Hematopoietic multipotent progenitor cell treated with erythropoietin and hydrocortisone succinate and interleukin-3 and kit ligand, for 8 days (in vitro differentiated cells): ENCODE data around the gene LSM4.
A peak's percentile ranks its signal among the peaks of the same experiment; 100 is the strongest.
"Not testable (repeated sequence)": the region's sequence is repeated elsewhere in the genome, so short reads cannot be mapped to it uniquely, and the experiment has no call there.

Experiments
- DNase-seq: peaks from one replicate; pipeline ENCODE4 v3.0.0-alpha.2; 2015

Gene LSM4

DNA sequence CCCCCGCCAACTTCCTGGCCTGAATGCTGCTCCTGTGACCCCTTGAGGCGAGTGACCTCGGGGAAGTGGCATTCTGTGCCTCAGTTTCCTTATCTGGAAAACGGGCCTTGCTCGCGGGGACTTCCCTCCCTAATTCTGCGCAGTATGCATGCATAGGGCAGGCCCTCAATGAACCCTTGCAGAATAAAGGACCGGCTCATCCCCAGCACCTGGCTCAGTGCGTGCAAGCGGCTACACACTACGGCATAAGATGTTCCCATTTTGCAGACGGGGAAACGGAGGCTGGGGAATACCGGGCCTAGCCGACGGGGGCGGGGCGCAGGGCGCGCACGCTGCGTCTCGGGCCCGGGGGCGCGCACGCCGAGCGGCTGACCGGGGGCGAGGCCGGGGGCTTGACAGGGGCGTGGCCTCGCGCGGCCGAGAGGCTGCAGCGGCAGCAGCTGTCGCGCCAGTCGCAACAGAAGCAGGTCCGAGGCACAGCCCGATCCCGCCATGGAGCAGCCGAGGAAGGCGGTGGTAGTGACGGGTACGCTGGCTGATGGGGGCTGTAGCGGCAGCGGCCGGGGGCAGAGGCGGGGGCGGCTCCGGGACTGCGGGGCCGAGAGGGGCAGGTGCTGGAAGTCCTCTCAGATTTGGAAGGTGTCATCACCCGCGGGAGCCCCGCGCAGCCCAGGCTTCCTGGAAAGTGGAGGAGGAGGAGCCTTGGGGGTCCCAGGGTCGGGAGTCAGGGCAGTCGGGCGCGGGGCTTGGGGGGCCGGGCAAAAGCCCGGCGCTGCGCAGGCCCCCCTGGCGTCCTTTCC lies 17.5 kb upstream of the LSM4 start, which contains the start of gene PGPEP1:
Gene PGPEP1 (plus strand): TSS at position 409 of the 800 bp plus-strand sequence. CDS start 84 bp downstream, at position 493.
- peak; percentile 64 for DNase-seq

DNA sequence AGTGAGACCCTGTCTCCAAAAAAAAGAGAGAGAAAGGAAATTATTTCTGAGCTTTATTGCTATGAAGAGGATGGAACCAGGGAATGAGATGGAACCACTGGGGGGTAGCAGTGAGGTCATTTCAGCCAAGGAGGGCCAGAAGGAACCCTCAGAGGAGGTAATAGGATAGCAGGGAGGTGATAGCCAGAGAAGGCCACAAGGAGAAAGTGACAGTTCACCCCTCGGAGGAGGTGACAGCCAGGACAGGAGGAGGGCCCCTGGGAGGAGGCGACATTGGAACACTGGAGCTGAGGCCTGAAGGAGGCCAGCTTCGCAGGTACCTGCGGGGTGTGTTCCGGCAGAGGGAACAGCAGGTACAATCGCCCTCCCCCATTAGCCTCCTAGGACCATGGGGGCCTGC lies 16.8 kb upstream of the LSM4 start:
- peak; percentile 67 for DNase-seq

DNA sequence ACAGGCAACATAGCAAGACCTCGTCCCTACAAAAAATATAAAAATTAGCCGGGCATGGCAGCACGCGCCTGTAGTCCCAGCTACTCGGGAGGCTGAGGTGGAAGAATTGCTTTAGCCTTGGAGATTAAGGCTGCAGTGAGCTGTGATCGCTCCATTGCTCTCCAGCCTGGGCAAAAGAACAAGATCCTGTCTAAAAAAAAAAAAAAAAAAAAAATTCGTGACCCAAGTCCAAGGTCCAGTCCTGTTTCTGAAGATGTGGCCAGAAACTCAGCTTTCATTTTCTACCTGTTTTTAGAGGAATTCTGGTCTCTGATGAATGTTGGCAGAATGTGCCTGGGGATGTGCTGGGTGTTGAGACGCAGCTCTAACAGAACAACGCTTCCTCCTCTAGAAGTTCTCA lies 15.7 kb upstream of the LSM4 start:
- DNase-seq = no peak

DNA sequence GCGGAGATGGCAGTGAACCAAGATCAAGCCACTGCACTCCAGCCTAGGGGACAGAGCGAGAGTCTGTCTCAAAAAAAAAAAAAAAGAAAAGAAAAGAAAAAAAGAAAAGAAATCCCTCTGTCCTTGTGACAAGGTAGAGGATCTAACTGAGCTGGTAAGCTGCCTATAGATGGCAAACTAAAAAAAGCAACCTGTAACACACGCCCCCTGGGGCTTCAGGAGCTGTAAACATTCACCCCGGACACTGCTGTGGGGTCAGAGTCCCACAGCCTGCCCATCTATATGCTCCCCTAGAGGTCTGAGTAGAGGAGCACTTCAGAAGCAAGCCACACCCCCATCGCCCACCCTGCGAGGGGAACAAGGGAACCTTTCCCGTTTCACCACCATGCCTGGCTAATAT lies 13.2 kb upstream of the LSM4 start:
- DNase-seq = no peak

DNA sequence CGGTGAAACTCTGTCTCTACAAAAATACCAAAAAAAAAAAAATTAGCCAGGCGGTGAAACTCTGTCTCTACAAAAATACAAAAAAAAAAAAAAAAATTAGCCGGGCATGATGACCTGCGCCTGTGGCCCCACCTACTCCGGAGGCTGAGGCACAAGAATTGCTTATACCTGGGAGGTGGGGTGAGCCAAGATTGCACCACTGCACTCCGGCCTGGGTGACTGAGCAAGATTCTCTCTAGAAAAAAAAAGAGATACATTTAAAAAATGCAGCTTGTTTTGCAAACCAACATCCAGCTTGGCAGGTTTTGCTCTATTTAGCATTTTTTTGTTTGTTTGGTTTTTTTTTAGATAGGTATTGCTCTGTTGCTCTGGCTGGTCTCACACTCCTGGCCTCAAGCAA lies 10.8 kb upstream of the LSM4 start:
- DNase-seq = no peak

DNA sequence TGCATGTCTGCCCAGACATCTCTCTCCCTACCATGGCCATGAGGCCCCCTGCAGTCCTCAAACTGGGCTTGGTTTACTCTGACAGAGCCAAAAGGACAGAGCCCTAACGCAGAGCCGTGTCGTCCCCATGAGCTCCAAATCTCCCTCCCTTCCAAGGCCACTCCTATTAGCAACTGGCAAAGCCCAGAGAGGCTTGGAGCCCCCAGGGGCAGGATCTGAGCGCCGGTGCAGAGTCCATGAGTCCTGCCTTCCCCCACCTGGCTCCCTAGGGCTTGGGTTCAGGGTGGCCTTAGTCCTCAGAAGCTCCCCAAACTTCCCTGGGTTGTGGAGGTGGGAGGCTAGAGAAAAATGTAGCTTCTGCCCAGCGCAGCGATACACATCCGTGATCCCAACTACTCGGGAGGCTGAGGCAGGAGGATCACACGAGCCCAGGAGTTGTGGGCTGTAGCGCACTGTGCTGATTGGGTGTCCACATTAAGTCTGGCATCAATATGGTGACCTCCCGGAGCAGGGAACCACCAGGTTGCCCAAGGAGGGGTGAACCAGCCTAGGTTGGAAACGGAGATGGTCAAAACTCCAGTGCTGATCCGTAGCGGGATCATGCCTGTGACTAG lies 10.1 kb upstream of the LSM4 start:
- DNase-seq = no peak

DNA sequence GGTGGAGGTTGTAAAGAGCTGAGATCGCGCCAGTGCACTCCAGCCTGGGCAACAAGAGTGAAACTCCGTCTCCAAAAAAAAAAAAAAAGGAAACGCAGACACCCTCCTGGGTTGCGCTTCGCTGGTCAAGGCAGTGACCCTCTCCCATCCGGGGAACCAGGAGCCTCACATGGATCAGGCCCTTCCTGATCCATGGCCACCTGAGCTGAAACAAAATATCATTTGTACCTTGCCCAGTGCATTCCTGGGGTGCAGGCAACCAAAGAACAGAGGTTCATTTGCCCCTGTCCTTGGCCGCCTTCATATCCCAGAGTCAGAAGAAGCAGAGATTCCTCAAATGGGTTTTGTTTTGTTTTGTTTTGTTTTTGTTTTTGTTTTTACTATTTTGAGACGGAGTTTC lies 8.0 kb upstream of the LSM4 start:
- DNase-seq = no peak

DNA sequence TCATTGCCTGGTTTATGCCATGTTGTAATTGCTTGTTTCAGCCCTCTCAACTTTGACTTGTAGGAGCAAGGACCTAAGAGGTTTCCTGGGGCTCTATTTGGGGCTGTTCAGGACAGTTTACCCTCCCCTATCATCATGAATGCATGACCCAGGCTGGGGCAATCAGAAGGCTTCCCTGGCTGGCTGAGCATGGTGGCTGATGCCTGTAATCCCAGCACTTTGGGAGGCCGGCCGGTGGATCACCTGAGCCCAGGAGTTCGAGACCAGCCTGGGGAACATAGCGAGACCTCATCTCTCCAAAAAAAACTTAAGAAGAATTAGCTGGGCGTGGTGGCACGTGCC lies 6.1 kb upstream of the LSM4 start:
- no peak for DNase-seq

DNA sequence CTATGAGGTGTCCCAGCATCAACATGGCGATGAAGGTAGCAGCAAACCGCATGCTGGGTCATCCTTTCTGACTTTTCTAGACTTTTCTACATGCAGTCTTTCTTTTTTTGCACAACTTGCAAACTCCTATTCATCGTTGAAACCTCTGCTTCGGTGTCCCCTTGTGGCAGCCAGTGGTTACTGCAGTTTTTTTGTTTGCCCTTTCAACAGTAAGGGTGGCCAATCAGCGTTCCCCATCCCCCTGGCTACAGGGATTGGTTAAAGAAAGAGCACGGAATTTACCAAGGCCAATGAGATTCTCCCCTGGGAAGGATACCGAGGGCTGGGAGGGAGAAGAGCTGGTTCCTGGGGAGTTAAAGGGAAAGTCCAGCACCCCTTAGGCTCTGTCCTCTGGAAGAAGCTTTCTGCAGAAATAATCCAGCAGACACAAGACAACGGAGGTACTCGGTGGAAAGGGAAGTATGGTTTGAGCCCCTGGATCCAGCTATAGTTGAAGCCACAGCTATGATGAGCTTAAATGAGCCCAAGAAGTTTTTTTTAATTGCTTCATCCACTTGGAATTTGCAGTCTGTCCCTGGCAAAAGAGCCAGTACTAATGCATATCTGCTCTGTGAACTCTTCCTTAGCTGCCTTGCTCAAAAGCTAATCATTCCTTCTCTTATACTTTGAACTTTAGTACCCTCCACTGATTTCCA lies 5.6 kb upstream of the LSM4 start:
- peak; percentile 97 for DNase-seq

DNA sequence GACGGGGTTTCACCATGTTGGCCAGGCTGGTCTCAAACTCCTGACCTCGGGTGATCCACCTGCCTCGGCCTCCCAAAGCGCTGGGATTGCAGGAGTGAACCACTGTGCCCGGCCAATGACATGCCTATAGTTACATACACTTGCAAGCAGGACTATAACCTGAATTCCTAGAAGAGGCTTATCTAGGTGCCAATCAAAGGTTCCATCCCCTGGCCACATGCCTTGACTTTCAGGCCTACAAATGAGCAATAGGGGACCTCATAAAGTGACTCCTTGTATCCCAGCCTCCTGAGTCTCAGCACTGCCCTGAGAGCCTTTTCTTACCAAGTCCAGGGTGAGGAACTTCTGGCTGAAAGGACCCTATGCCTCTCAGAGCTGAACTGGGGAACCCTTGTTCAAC lies 3.9 kb upstream of the LSM4 start:
- DNase-seq = no peak

DNA sequence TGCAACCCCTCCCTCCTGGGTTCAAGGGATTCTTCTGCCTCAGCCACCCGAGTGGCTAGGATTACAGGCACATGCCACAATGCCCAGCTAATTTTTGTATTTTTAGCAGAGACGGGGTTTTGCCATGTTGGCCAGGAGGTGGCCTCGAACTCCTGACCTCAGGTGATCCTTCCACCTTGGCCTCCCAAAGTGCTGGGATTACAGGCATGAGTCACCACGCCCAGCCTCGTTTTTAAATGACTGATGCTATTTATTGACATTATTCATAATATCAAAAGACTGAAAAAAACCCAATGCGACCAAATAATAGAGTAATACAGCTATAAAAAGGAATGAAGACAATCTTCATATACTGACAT lies 1.5 kb upstream of the LSM4 start:
- not testable (repeated sequence) for DNase-seq

DNA sequence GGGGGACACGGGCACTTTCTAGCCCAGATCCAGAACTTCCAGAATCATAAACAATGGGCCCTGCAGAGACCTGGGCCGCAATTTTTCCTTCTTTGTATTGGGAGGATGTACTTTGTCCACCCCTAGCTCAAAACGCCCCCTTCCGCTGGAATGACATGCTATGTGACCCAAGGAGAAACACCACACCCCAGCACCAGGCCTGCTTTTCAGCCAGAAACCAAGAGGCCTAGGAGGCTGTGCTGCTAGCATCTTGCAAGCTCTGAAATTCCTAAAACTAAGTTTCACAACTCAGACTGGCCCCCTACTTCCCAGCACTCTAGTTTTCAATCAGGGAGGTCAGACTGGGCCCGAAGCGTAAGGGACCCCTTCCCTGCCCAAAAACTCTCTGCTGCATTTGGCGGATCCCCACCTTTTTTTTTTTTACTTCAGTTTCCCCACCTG lies 538 bp downstream of the LSM4 start:
- peak; percentile 85 for DNase-seq

DNA sequence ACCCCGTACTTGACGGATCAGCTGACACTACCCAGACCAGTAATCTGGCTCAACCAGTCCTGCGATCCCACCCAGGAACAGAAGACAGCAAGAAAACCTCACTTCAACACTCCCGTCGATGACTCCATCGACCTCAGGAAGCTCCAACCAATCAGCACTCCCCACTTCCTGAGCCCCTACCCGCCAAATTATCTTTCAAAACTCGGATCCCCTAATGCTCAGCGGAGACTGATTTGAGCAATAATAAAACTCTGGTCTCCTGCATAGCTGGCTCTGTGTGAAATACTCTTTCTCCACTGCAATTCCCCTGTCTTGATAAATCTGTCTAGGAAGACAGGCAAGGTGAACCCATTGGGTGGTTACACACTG lies 1.2 kb downstream of the LSM4 start:
- peak; percentile 77 for DNase-seq

DNA sequence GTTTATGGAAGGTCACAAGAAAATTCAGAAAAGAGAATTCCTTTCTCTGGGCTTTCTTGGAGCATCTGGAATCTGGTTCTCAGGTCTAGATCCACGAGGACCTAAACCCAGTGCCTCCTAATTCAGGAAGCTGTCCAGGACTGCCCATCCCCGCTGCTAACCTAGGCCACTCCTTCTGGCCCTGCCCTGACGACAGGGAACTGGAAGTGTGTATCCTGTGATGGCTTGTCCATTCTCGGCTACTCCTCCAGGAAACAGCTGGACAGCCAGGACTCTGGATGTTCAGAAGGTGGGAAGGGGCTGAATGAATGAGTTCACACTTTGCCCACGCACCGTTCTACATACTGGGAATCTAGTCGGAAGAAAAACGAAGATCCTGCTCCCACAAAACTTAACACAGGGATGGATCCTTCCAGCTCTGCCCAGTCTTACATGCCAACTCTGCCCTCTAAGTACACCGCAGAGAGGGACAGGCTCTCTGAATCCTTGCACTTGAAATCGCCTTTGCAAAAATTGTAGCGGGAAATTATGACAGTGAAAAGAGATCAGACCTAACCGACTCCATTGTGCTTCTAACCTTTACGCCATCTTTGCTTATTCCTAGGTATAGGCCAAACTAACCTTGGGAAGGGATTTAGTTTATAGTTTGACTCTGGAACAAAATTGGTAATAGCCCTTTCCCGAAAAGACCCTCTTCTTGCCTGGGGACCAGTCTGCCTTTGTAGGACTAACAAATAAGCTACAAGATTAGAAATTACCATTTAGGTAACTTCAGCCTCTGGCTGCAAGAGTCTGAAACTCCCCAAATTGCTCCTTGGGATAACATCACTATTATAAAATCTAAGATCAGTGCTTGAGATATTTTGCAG lies 1.8 kb downstream of the LSM4 start:
- DNase-seq = no peak

DNA sequence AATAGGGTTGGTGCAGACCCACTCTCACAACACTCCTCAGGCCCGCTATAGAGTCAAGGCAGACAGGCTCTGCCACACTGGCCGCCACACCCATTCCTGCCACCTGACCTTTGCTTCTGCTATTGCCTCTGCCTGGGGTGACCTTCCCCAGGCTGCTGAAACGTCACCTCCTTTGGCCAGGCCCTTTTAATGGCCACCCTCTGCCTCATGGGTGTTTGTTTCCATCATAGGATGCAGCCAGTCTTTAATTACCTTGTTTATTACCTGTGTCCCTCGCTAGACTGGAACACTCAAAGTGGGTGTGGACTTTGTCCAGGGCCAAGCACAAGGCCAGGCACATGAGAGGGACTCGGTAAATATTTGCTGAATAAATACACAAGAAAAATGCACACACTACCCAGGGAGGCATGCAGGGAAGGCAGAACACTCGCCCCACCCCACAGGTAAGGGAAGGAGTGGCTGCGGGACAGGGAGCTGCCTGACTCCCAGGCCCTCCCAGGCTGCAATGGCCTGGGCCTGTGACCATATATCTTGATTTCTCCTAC lies 3.2 kb downstream of the LSM4 start:
- no peak for DNase-seq

DNA sequence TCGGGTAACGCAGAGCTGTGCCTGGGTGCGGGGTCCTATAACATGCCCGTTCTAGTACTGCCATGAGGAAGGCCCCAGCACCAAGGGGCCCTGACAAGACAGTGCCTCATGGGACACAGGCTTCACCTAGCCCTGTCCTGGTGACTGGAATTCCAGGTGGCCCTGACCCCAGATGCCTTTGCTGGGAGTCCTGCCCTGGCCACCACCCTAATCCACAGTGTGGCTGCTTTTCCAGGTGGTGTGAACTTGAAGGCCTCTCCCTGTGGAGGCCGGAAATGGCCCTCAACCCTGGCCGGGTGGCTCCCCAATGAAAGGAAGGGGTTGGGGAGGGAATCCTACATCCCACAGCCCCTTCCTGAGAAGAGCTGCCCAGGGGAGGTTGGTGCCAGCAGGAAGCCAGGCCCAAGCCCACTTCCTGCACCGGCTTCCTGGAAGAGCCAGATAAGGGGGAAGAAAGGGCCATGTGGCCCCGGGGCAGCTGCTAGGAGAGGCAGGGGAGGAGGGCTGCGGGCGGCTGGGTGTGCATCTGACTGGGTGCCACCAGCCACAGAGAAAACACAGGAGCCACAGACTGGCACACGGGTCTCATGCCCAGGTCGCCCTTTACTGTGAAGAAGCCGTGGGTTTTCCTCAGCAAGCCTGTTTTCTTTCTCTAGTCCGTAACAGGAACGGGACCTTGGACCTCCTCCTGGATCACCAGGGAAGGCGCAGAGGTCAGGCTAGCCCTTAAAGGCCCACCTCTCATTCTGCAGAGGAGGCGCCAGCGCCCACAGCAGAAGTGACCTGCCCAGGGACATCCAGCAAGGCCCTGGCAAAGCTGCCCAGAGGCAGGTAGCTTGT lies 4.7 kb downstream of the LSM4 start:
- peak; percentile 93 for DNase-seq

DNA sequence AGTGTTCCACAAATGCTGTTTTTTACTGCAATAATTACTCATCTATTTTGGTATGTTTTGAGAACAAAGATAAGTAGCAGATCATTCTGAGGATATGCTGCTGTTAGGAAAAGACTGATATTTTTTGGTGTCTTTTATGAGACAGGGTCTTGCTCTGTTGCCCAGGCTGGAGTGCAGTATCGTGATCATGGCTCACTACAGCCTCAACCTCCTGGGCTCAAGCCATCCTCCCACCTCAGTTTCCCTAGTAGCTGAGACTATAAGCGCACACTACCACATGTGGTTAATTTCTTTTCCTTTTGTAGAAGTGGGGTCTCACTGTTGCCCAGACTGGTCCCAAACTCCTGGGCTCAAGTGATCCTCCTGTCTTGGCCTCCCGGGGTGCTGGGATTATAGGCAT lies 9.5 kb downstream of the LSM4 start:
- DNase-seq = no peak

DNA sequence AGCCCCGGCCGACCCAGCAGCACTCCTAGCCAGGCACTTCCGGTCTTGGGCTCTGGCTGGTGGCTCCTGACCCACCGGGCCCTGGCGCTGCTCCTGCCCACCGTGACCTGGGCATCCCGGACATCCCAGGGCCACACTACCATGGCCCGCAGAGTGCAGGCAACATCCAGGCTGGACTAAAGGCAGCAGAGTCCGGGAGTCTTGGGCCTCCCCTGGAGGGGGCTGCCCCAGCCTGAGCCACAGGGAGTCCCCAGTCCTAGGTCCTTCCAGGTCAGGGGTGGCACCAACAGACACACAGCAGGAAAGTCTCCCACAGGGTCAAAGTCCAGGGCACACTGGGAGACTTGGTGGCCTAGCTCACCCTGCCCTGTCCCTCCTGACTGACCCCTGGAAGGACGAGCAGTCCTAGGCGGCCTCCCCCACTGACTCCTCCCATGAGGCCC lies 10.8 kb downstream of the LSM4 start:
- DNase-seq = no peak

DNA sequence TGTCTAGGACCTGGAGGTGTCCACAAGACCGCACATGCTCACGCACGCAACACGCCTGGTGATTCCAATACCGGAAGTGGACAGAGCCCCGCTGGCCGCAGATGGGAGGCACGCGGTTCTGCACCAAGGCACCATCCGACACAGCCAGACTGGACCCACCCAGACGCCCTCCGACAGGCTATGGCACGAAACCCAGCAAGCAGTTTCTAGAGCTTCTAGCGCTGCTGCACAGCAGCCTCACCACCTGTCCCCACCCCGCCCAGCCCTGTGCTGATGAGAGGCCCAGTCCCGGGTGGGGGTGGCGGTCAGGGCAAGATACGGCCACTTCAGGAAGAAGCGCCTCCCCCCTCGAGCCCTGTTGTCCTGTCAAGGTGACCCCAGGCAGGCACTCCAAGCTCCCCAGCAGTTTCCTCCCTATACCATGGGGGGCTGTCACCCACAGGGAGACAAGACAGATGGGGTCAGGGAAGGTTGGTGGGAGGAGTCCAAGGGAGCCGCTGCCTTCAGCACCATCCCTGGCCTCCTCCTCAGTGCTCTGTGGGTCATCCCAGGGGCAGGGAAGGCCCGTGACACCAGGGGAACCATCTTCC lies 11.3 kb downstream of the LSM4 start:
- DNase-seq = no peak

DNA sequence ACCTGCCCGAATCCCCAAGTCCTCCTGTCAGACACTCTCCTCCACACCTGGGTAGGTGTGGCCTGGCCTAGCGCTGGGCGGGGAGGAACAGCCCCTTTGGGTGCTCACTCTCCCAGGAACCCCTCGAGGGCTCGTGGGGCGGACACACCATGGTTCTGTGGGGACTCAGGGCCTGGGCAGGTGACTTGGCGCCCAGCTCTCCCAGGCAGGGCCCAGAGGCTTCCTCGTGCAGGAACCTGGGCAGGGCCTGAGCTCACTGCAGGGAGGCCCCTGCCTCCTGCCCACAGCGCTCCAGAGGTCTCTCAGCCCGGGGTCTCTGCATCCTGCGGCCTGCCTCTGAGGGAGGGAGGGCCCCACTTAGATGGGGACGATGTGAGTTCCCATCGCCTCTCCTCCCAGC lies 11.9 kb downstream of the LSM4 start:
- DNase-seq = no peak

DNA sequence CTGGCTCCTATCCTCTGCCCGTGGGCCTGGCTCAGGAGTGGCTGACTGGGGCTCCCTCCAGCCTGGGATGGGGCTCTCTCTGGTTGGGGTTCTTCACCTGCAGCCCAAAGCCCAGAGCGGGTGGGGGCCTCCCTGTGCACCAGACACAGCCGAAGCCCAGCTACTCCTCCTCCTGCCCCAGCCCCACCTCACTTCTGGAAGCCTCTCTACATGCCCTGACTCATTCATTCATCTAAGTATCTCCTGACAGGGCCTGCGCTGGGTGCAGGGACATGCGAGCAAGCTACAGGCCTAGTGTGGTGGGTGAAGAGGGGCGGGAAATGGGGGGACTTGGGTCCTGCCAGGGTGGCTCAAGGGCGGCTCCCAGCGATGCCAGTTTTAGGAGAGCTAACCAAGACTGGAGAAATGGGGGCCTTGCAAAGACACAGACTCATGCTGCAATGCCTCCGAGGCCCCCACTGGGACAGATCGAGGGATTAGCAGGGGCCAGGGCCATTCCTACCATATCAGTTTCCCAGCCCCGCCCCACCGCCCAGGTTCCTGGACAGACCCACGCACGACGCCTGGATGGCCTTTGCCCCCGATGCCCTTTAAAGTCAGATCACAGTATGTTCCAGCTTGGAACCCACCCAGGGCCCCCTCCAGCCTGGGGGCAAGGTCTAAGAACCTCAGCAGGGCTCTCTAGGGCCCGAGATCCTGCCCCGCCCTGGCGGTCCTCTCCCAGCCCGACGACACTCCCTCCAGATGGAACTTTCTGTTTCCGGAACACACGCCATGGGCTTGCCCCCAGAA lies 12.6 kb downstream of the LSM4 start:
- DNase-seq = no peak
